HG02642 (cell line): ENCODE data around the gene BTLA.
A peak's percentile ranks its signal among the peaks of the same experiment; 100 is the strongest.
"Not testable (repeated sequence)": the region's sequence is repeated elsewhere in the genome, so short reads cannot be mapped to it uniquely, and the experiment has no call there.

Experiments used
- ATAC-seq: cut with Tn5 transposase; IDR thresholded peaks from one replicate; pipeline ENCODE4 v1.9.1; 2021; ENCODE audit warnings: mild to moderate bottlenecking; ENCODE audit not compliant: unreplicated experiment, poor library complexity

The BTLA gene

DNA sequence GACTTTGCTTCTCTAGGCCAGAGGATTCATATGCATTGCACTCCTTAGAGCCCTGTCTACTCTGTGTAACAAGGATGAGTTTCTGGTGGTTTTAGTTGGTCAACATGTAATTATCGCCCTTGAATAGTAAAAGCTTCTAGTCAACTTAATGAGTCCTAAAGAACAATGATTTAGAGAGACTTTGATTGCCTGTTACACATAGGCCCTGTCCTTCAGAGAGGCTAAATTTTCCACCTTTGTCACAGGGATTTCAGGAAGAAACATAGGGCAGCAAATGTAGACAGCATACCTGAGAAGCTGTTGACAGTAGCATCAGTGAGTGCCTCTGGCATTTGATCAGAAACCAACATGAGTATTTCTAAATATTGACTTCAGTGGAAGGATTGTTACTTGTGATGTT lies 7.1 kb downstream of the BTLA start:
- no peak for ATAC-seq

DNA sequence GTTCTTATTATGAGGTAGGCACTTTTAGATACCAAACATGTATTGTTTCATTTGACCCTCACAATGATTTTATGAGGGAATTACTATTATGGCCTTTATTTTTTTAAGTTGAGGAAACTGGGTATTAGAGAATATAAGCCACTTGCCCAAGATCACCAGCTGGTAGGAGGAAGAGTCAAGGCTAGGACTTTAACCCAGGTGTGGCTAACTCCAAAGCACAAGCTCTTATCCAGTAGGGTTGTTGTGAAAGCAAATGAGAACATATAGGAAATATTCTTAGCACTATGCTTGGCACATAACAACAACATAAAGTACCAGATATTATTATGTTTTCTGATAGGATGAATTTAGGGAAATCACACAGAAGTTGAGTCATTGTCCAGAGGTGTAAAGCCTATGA lies 7.9 kb downstream of the BTLA start:
- ATAC-seq, result no peak

DNA sequence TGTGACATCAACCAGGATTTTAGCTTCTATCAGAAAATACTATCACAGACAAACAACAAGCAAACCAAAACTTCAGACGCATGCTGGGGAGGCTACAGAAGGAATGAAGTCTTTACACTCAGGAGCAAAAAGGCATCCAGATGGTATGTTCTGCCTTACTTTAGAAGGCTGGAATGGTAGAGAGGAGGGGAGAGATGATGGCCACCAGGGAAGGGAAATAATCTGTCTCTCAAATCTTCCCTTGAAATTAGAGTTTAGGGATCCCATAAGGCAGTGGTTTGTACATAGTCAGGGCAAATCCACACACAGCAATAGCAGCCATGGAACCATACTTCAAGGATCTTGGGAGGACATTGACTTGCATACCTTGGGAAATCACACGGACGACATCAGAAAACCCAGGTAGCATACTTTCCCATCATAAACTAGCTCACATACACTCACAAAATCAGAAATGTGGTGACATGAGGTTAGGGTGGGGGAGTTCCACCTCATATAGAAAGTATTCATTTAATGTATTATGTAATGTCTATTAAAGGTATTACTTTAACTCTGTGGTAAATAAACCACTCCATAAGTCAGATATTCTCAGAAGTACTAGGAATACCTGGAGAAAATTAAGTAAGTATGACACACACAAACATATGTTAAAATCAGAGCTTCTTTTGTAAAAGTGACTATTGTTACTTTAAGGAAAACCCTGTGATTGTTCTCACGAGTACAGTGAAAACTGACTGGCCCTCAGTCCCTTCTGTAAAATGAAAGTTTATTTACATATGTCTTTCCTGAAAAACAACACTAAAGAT lies 9.4 kb downstream of the BTLA start:
- ATAC-seq, result peak; percentile 55

DNA sequence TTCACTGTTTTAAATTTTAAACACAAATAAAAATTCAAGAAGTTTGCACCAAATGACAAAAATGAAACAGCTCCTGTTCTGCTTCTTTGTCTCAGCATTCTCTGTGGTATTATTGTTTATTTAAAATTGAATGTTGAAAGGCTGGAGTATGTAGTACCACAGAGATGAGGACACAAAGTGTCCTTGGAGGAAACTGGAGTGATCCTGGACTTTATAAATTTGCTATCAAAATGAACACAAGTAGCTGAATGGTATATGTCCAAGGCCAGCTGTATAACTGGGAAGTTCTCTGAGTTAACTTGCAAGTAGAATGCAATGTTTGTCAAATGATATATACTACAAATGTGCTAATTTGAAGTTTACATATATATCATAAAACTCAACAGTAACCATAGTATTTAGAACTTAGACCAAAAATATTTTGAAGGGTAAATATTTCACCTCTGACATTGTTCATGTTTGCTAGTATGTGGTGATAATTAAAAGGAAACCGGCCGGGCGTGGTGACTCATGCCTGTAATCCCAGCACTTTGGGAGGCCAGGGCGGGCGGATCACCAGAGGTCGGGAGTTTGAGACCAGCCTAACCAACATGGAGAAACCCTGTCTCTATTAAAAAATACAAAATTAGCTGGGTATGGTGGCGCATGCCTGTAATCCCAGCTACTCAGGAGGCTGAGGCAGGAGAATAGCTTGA lies 12.3 kb downstream of the BTLA start:
- ATAC-seq, result no peak

DNA sequence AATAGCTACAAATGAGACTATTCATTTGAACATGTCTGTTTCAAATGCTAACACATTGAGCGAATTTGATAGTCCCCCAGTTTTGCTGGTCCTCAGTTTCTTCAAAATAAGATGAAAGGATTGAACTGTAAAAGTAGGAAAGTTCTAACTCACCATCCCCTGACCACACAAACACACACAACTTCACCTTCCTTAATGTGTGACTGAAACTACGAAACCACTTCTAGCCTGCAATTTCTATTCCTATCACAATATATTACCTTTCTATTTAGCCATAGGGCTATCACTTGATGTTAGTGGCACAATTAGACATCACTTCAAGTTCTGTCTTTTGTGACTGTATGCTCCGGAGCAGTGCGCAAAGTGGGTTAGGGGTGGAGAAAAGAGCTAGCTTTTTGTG lies 14.9 kb downstream of the BTLA start:
- ATAC-seq, result no peak

DNA sequence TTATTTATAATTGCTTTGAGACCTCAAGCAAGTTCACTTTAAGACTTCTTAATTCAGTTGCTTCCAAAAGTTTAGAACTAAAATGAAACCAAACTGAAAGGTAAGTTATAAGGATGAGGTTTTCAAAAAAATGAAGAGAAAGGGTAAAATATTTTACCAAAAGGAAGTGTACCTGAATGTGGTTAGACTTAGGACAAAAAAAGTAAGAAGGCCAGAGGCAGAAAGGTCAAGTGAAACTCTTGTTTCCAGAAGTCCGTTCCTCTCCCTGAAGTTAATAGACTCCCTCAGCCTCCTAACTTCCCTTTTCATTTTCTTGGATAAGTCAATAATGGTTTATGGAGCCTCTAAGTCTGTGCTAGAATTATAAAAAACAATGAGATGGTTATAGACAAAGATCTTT lies 16.6 kb downstream of the BTLA start:
- no peak for ATAC-seq

DNA sequence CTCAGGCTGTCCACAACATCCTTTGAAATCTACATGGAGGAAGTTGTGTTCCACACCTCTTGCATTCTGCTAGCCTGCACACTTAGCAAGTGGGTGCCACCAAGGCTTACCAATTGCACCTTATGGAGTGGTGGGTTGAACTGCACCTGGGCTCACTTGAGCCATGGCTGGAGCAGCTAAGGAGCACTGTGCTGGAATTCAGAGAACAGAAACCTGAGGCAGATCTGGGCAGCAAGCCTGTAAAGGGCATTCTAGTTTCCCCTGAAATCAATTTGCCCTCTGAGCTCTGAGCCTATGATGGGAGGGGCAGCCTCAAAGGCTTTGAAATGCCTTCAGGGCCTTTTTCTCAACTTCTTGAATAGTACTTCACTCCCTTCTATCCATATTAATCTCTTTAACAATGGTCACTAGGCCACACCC lies 18.0 kb downstream of the BTLA start:
- ATAC-seq, result no peak

DNA sequence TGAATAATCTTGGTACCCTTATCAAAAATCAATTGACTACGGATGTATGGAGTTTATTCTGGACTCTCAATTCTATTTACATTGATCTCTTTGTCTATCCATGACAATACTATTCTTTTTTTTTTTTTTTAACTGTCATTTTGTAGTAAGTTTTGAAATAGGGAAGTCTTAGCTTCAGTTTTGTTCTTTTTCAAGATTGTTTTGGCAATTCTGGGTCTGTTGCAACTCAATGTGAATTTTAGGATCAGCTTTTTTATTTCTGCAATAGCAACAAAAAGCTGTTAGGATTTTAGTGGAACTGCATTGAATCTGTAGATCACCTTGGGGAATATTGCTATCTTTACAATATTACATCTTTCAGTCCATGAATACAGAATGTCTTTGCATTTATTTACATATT lies 21.4 kb downstream of the BTLA start:
- ATAC-seq, result no peak

DNA sequence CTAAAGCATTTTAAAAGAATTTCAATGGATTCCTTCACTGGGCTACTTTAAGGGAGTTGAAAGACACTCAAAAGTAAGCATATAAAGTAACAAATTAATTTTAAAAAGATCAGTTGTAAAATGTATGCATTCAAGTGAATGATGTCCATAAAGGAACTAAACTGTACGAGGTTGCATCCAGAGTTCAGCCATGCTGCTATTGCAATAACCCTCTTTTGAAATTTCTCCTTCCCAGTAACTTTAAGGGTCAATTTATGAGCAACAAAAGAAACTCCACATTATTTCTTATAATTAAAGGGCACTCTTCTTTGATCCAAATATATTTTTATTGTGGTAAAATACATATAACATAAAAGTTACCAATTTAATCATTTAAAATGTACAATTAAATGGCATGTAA lies 22.9 kb downstream of the BTLA start:
- ATAC-seq, result no peak

DNA sequence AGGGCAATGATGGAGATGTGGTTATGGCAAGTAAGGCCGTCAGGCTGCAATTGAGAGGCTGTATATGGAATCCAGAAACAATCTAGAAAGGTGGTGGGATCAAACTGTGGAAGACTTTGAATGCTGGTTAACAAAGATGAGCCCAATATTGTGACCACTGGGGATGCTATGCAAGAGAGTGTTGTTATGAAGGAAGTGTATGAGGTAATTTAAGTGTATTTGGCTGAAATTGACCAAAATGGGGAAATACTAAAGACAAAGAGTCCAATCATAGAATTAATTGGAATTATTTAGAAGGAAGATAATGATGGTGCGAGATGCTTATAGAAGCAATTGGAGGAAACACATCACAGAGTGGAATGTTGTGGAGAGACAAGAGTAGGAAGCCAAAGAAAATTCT lies 24.5 kb downstream of the BTLA start:
- no peak for ATAC-seq

DNA sequence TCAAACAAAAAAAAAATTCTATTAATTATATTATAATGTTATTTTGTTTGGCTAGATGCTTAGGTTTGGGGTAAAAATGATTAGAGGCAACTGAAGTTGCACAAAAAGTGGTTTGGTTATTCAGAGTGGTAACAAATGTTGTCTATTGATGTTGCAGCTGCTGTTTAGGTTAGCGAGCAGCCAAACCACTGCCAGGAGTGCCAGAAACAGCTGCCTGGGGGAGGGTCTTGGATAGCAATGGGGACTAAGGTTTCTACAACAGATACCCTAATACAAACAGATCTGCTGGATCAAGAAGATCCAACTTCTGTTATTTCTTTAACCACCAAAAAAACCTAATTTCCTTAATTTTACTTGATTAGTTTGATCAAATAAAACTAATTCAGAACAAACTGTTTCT lies 26.6 kb downstream of the BTLA start:
- no peak for ATAC-seq

DNA sequence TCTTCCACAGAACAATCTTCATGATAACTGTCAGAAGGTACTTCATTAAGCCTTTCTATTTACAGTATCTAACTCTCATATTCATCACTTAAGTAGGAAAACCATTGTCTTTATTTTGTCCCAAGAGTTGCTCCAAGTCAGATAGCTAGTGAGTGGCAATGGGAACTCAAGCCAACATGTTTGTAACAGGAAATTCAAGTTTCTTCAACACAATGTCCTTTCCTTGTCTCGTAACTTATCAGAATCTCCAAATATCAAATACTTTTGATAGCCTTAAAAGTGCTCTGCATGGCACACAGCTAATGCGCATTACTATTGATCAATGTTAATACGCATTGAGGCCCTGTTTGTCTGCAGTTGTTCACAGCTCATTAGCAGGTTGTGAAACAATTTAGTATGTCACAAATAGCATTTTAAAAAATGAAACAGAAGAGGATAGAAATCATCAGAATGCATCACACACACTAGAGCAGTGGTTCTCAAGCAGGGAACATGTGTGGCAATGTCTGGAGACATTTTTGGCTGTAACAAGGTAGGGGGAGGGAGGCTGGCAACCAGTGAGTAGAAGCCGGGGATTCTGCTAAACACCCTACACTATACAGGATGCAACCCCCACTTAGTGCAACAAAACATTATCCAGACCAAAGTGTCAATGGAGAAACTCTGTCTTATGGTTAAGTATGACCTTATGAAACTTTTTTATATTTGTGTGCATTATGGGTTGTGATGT lies 27.5 kb downstream of the BTLA start:
- no peak for ATAC-seq

DNA sequence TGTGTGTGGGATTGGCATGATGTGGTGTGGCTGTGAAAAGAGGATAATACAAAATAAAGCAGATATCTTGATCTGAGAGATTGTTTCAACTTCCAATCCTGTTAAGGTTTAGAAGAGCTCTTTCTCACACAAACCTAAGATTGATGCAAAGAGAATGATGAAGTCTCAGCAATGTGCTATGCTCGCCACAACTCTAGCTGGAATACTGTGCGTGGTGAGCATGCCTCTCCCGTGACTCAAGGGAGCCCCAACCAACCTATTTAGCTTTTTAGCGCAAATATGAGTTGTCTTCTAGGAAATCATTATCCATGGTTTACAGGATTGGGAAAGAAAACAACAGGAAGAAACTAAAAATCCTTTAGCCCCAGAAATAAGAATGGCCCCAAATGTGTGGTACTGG lies 28.5 kb downstream of the BTLA start:
- ATAC-seq, result no peak

DNA sequence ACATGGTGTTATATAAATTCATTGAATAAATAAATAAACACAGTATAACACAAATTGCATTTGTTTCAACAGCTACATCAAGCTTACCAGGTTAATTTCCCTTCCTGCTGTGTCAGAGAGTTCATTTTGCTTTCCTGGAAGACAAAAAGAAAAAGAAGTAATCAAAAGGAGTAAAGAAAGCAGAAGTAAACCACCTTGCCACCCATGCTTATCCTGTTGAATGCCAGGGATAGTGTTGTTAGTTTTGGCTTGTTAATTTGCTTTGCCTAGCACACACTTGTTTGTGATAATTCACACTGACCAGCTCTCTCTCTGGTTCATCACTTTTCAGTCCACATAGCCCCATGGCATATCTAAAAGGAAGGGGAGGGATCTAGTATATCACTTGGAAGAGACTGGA lies 29.6 kb downstream of the BTLA start:
- no peak for ATAC-seq

DNA sequence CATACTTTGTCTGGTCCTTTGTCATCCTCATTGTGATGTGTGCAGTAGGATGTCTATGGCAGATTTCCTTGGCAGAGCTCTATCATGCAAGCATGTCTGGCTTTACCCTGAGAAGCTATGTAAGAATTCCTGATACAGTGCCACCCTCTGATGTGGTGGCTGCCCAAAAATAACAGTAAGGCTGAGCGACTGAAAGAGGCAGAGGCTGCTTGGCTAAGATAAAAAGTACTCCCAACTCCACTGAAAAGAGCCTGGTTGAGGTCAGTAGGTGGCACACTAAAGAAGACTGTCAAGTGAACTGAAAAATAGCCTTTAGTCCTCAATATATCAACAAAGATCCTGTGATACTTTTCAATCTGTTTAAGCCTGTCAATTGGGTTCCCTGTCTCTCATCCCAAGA lies 31.7 kb downstream of the BTLA start:
- ATAC-seq, result no peak

DNA sequence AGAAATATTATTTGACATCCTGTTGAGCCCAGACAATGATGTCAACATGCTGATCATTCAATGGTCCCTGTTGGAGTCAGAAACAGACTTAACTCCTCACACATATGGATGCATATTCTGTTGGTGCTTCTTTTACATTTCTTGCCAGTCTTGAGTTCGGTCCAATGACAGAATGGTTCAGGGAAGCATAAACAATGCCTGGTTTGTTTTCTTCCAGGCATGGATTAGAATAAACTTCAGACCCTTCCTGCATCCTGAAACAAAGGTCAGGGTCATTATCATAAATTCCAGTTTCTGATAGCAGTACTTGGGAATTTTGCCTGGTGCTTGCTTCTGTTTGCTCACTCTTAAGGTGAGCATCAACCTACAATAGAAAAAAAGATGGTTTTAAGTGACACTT lies 33.3 kb downstream of the BTLA start:
- ATAC-seq, result no peak

DNA sequence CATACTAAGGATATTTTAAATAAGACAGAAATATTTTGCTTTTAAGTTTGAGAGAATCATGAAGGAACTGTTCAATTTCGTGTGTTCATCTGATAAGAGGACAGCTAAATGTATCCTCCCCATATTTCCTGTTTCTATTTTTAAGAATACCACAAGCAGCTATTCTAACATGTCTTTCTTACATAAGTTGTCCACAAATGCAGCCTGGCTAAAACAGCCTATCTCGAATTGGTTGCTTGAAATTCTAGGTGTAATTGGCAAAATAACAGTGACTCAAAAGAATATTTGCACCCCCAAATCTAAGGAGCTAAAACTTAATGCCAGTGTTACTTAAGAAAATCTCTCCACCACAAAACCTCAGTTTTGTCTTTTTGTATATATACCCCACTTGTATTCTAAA lies 35.0 kb downstream of the BTLA start:
- ATAC-seq, result peak; percentile 43

DNA sequence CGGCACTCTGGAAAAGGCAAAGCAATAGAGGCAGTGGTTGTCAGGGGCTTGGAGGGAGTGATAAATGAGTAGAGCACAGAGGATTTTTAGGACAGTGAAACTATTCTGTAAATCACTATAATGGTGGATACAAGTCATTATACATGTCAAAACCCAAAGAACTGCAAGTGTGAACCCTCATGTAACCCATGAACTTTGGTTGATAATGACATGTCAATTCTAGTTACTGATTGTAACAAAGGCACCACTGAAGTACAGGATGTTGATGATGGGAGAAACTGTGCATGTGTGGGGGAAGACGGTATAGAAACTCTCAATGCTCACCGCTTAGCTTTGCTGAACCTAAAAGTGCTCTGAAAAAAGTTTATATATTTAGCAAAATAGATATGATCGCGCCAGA lies 36.0 kb downstream of the BTLA start:
- ATAC-seq, result peak; percentile 43

DNA sequence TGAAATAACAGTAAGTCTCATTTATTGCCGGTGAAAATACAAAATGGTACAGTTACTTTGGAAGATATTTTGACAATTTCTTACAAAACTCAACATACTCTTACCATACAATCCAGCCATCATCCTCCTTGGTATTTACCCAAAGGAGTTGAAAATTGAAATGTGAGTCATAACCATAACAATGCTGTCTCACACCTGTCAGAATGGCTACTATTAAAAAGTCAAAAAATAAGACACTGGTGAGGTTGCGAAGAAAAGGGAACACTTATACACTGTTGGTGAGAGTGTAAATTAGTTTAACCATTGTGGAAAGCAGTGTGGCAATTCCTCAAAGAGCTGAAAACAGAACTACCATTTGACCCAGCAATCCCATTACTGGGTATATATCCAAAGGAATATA lies 37.5 kb downstream of the BTLA start:
- not testable (repeated sequence) for ATAC-seq

DNA sequence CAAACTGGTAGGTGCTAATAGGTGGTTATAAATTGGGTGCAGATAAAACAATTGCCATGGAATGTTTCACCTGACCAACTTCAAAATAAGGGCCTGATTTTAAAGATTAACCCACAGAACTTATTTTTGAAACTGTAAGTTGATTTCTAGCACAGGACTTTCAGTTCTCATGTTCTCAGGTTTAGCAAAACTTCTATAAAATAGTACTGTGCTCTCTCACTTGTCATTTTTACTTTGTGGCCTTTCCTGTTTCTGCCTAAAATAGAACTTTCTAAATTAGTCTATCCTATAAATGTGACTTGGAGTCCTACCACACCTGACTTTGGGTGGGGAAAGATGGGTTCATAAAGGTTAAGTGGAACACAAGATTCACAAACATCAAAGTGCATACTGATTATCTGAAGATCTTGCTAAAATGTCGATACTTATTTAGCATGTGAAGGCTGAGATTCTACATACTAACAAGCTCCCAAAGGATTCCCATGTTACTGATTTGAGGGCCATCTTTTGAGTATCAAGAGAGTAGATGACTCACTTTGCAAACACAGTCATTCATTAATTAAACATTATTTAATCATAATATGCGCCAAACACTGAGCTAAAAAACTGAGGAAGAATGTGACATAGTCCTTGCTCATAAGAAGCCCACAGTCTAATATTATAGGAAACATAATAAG lies 38.6 kb downstream of the BTLA start:
- ATAC-seq, result peak; percentile 52

DNA sequence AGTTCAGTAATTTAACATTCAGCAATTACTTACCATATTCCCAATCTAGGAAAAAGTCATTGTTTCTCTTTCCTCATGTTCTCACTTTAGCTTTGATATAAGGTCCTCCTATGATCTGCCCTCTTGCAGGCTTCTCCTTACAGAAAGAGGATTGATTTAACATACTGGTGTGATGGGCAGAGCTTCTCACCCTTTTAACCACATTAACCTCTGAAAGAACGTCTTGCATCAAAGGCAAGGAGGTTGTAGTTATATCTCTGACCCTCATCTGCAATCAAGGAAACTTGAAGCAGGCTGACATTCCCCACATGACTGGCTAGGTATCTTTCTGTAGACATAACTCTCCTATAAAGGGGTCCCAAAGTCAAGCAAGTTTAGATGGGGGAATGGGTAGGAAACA lies 39.5 kb downstream of the BTLA start:
- ATAC-seq, result peak; percentile 38
